Activated T-helper 1 cell treated with Interleukin-2 at 50 U/mL for 16 hours (primary cell): Measurements from ENCODE around the gene RIMS1.
"Not testable (repeated sequence)": the region's sequence is repeated elsewhere in the genome, so short reads cannot be mapped to it uniquely, and the experiment has no call there.

Source experiments
- DNase-seq: peaks from one replicate; pipeline ENCODE4 v3.0.0-alpha.2; 2020; ENCODE audit warnings: low read depth

Gene RIMS1

DNA sequence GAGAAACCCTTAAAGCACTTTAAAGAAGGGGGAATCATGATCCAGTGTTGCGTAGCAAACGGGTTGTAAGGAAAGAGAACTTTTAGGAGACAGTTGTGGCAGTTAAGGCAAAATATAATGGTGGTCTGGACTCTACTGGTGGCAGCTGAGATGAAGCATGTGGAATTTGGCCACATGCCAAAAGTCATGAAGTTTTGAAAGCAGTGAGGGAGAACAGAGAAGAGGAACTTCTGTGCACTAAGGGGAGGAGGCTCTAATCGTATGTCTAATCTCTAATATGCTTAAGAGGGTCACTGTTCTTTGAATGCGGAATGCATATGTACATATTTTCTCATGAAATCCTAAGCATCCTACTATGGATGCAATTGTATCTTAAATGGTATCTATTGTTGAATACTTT, 91.5 kb downstream of the RIMS1 start:
- no peak for DNase-seq

DNA sequence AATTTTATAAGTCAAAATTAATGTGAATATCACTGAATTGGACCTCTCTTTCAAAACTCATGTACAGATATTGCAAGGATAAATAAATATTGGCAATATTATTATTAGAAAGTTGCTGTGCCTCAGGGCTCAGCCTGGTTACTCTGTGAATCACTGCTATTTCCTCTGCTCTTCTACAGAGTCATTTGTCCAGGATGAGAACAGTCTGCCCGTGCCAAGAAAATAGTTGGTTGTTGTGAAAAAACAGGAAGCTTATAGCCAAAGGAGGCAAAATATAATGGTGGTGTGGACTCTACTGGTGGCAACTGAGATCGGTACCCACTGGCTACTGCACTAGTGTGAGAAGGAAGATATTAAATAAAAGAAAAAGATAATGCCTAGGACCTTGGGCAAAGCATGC, 93.6 kb downstream of the RIMS1 start:
- DNase-seq, result no peak

DNA sequence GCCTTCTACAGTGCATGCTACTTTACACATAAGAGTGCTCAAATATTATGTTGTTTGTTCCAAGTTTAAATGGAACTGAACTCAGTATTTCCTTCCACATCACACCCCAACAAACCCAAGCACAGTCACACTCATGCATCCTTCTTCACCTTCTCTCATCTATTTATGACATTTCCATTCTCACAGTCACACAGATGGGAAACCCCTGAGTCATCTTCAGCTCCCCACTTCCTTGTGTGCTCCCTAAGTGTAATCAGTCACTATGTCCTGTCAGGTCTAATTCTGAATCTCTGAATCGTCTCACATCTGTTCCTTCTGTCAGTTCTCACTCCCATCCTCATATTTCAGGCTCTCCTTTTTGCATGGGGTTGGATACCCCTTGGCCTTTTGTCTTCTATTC, 96.0 kb downstream of the RIMS1 start:
- no peak for DNase-seq

DNA sequence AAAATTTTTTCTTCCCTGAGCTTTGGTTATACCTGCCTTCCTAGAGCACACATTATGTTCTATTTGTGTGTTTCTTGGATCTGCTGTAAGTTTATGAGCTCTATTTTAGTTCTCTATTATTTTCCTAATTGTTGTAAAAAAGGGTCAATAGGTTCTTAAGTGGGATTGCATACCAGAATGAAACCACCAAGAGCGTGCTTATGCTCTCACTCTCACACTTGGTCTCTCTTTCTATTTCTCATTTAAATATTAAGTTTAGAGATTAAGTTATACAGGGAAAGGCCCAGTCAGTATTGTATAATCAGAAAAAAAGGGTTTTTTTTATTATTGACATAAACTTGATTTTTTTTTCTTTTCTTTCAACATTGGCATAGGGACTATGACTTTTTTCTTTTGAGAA, 96.8 kb downstream of the RIMS1 start:
- no peak for DNase-seq

DNA sequence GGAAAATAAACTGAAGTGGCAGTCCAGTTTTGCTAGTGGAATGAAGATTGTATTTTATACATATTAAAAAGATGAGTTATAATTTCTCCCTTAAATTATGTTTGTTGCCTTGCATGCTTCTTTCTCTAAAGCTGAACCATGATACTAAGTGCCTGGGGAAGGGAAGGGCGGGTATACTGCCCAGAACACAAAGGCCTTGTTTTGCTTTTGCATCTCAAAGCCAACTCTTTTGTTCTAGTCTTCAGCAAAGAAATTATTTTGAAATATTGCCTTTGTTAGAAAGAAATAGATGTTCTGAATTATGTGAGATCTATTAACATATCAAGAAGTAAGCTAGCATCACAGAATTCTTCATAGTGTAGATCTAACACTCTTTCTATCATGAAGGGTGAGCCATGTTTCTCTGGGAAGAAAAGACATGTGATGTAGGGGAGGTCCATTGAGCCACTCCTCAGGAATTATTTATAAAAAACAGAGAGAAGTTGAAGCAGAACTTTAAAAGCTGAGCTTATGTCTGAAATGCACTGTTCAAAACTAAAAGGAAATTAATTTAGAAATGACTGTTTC, 108.4 kb downstream of the RIMS1 start:
- no peak for DNase-seq

DNA sequence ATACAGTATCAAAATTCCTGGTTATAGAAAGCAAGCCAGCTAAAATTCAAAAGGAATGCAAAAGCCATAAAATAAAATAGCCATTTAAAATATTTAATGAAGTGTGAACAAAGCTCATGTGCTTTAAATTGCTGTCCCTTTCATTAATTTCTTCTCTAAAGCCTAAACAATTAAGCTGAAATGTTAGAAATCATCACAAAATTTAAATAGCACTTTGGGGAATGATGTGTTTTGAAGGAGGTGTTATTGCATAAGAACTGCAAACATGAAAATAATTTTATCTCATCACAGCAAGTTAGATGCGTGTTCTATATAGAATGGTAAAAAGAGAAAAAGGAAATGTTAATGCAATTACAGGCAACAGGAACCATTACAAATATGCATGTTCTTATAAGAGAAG, 111.0 kb downstream of the RIMS1 start:
- DNase-seq, result no peak

DNA sequence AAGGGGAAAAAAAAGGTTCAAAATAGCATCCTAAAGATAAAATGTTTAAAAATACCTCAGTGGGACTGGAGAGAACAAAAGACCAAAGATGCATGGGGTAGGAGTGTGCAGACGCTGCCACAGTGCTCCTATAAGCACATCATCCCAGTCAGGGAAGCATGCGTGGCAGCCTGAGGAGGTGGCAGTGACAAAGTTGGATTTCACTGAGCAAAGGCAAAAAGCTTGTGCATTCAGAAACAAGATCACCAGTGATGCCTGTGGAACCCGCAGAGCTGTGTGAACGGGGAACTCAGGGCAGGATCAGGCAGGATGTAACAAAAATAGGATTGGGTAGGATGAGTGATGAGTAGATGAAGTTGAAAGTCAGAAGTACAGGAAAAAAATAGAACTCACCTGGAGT, 116.1 kb downstream of the RIMS1 start:
- no peak for DNase-seq

DNA sequence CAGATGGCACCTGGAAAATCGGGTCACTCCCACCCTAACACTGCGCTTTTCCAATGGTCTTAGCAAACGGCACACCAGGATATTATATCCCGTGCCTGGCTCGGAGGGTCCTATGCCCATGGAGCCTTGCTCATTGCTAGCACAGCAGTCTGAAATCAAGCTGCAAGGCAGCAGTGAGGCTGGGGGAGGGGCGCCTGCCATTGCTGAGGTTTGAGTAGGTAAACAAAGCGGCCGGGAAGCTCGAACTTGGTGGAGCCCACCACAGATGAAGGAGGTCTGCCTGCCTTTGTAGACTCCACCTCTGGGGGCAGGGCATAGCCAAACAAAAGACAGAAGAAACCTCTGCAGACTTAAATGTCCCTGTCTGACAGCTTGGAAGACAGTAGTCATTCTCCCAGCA, 120.2 kb downstream of the RIMS1 start:
- not testable (repeated sequence) for DNase-seq

DNA sequence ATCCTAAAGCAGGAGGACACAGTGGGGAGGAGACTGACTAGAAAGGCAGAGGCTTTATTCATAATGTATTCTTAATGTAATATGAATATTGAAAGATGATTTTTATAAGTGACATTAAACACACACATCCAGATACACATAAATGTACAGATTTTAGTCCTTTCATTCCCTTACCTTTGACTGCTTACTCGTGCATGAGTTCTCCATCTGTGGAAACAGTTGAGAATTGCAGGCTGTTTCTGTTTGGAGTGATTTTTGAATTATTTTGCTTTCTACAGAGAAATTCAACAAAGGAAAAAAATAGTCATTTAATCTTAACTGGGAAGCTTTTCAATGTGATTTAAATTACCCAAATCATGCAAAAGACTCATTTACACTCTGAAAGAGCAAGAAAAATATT, 136.5 kb downstream of the RIMS1 start:
- DNase-seq, result no peak

DNA sequence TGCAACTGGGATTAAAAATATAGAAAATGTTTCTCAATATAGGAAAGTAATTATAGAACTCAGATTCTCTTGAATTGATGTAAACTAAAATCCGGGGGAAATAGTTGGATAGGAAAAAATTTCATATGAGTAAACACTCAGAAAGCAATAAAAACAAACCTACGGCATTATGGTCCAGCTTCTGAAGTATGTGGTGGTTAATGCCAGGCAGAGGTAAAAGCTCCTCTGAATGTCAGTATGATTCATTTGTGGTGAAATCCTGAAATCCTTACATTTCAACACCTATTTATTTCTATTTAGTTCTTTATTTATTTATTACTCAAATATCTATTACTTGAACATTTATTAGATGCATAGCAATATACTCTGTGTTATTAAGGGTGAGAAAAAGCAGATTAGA, 145.1 kb downstream of the RIMS1 start:
- no peak for DNase-seq

DNA sequence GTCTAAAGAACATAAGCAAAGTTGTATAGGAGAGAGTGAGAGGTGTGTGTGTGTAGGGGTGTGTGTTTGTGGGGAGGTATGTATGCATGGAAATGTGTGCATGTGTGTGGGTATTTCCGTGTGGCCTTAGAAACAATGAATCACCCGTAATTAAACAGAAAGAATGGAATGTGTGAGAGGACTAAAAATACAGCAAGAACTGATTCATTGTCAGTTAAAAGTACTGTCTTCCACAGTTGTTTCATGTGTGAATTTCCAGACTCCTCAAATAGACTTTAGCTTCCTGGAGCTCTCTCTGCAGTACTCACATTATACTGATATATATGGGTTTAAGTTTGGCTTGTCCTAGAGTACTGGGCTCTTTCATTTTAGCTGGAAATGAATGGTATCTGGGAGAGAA, 145.7 kb downstream of the RIMS1 start:
- DNase-seq, result no peak

DNA sequence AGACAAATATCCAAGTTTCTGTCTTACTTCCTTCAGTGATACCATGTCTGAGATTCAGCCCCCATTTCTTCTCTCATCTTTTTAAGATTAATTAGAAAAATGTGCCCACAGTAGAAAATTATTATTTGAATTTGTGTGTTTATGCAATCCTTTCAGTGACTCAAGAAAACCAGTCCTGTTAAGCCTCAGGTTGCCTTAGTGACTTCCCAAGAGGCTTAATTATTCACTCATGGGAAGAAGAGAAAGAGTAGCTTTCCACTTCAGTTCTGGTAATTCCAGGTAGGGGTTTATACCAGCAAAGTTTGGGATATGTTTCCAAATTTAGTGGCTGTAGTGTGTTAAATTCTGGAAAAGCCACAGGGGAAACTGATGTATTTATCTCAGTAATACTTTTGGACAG, 149.1 kb downstream of the RIMS1 start:
- no peak for DNase-seq

DNA sequence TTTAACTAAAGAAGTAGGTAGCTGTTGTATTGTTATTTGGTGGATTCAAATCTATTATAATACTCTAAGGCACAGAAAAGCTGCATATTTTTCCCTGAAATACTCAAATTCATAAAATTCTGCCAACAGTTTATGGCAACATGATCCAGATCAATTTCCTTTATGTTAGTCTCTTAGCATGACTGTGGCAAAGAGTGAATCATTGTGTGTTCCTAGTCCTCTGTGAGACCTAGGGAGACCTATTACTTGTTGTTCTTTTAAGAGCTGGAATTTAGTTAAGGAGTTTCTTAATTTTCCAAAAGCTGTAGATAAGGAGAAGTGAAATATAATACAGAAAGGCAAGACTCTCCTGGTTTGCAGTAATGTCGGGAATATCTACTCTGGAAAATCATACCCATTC, 149.6 kb downstream of the RIMS1 start:
- DNase-seq, result no peak

DNA sequence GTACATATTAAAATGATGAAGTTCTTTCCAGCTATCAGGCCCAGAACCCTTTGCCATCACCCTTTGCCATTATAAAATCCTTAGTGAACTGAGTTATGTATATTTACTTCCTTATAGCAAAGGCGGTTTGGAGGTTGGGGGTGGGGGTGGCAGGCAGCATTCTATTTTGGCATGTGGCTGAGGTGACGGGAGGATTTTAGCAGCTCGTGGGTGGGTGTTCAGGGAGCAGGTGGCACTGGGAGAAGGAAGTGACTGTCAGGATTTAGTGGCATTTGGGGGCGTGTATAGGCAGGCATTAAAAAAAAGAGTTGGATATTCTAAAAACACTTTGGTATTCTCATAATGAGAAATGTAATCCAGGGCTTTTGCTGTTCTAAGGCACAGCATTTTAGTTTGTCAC, 150.7 kb downstream of the RIMS1 start:
- no peak for DNase-seq

DNA sequence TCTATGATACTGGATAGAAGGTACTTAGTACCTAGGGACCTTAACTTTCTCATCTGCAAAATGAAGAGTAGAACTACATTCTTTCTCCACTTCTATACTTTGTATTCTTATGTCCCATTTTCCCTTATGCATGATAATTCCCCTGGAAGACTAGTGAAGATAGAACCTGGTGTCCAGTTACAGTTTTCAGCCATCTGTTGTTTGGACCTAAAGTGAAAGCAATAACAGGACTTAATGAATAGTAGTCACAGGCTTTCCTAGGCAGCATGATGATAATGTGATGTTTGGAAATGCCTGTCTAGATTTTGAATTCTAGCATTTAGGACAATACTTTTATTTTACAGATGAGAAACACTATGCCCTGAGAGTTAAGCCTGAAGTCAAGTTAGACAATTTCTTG, 153.8 kb downstream of the RIMS1 start:
- no peak for DNase-seq

DNA sequence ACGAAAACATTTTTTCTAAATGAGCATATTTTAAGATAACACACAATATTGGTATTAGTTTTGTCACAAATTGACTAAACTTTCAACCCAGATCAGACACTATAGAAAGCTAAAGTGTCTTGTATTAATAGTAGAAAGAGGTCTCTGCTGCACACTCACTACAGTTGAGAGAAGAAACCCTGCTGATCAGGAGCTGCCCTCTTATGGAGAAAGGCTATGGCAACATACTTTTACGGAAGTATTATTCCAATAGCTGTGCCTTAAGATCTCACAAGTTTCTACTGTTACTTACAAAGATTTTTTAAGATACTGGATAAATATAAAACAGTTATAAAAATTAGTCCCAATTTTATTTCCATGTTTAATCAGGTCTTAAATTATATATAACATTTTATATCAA, 155.7 kb downstream of the RIMS1 start:
- DNase-seq, result no peak

DNA sequence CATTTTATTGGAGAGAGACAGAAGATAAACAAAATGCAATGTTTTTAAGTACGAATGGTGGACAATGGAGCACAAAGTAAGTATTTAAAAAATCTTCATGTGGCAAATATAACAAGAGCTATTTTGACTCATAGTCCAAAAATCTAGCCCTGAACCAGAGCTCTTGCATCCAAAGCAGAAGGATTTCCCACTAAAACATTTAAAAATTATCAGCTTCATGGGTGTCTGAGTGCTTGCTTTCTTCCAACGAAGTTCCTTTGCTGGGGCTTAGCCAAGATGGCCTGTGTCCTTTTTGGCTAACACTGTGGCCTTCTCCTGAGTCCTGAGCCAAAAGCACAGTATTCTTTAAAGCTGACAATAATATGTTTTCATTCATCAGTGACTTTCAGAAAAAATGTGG, 161.7 kb downstream of the RIMS1 start:
- no peak for DNase-seq

DNA sequence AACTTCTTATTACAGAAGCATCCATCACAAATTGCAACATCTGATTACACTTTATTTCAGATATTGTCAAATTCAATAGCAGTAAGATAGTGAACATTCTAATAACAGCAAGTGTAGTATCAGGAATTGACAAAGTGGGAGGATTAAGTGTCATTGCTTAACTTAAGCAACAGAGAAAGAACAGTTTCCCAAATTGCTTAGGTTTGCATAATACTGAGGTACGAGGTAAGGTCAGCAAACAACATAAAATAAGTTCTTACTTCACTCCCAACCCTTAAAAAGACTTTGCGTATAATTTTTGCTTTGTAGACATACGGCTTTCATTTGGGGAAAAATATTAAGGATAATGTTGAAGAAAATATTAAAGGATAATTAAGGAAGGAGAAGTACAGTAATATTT, 163.0 kb downstream of the RIMS1 start:
- DNase-seq, result no peak

DNA sequence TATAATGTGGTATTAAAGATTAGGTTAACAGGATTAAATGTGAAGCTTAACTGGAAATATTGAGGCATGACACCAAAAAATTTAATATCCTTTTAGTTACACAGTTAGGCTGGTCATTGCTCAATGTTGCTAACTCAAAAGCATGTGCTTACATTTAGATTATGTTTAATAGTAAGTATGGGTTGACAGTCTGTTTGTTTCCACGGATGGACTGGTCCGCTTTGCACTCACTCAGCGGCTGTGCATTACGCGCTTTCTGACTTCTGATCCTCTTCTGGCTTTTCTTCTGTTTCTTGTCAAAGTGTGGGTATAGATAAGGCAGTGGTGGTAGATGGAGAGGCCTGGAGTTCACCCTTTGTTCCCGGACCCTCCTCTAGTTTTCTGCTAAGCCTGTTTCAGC, 174.9 kb downstream of the RIMS1 start:
- DNase-seq, result no peak

DNA sequence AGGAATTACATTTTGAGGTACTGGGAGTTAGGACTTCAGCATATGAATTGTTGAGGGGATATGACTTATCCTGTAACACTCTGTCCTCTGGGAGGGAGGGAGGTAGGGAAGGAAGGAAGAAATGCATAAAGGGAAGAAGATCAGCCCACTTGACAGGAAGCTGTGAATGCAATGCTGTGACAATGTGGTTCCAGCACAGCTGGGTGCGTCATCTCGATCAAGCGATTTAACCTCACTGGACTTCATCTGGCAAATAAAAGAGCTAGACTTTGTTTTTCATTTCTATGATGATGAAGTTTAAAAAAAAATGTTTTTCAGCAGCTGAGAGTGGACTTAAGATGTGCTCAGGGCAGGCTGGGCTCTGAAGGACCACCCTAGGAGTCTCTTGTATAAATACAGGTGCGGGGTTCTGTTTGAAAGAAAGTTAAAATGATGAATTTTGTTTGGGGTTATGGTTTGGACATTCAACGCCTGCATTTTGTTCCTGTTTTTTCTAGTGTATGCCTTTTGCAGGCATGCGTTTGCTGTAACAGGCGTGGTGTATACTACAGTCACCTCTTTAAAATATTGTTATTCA, 178.1 kb downstream of the RIMS1 start:
- no peak for DNase-seq

DNA sequence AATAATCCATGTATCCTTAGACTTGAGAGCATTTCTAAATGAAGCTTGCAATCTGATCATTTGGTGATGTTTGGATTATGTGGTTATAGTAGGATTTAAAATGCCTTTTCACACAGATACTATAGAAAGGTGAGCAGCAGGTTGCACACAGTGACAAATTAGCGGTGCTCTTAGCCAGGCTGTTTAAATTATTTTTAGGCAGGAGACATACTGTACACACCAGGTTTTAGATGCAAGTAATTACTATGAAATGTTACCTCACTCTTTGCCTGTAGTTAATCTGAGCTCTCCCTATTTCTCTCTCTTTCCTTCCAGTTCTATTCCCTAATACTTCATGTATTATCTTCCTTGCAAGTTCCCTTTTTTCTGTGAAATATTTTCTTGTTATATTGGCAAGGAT, 191.7 kb downstream of the RIMS1 start:
- no peak for DNase-seq

DNA sequence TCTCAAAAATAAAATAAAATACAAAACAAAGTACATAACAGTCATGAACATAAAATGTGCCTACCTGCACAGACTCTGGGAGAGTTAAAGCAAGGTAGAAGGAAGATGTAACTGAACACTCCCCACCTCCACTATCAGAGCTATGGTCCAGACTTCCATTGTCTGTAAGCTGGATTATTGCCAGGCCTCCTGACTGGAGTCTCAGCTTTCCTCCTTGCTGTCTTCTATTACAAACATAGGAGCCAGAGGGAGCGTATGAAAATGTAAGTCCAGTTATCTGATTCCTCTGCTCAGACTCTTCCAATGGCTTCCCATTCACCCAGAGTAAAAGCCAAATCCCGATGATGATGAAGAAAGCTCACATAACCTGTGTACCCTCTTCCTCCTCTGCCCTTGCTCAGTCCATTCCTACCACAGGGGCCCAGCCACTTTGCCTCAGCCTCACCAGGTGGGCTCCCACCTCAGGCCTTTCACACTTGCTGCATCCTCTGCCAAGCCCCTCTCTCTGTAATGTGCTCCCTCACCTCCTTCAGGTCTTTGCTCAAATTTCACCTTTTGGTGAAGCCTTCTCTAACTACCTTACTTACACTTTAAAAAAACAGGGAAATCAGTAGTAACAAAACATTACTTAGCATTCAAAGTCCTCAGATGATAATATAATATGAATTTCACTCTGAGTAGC, 194.1 kb downstream of the RIMS1 start:
- no peak for DNase-seq

DNA sequence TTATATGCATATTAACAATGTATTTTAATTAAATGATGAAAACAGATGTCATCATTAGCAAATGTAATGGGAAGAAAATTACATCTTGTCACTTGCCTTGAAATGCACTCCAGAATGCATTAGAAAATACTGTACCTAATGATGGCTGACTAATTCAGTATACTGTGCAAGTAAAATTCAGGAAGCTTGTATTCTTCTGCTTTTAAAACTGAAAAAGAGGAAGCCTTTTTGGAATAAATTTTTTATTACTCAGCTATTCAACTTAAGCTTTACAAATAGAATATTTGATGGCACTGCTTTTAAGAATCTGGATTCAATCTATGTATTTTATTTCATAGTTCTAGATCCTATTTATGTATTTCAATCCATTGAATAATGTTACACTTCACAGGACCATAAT, 195.5 kb downstream of the RIMS1 start:
- no peak for DNase-seq

DNA sequence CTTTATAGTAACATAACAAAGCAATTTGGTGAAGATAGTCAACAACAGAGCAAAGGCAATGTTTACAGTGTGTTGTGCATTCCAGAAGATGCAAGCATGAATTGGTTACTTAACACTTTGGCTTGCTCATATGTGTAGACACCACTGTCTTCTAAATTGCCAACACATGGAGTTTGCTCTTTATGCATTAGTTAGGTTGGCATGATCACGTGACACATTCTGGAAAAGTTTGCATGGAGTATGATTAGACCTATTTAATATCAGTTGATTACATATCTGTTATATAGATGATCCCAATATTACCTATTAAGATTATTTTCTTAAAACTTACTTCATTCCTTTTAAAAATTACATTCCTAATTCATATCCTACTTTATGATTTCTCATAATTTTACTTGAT, 197.6 kb downstream of the RIMS1 start:
- no peak for DNase-seq
